GM12878 (cell line): ENCODE measurements around the gene P3H3. TPM values are rescaled to one million over a fixed set of nuclear protein-coding genes. Genes with fewer than 3 reads are reported as not detected.

Experiments
- ATAC-seq: fragments of 200-7000 bp; cut with Tn5 transposase; 3 replicates; pipeline ENCODE4 v1.9.1; 2020; ENCODE audit warnings: mild to moderate bottlenecking, moderate library complexity
- BruUV-seq: library from RNA; stranded (reverse); fragments of 400-500 nt; replicated peaks from 2 replicates; lab custom pipeline; 2021; lab: Mats Ljungman, UMichigan
- CTCF ChIA-PET: fragments of 300-600 bp; sonication (Branson Sonifier 250); formaldehyde crosslinking; extraction: SDS; loops from one replicate; lab custom pipeline; 2021; ENCODE audit warnings: inconsistent platforms; lab: Yijun Ruan, JAX
- POLR2A ChIA-PET: fragments of 350-600 bp; formaldehyde crosslinking; extraction: SDS; loops from one replicate; lab custom pipeline; 2021; ENCODE audit warnings: inconsistent platforms; lab: Charles Lee
- RAD21 ChIA-PET: fragments of 300-600 bp; sonication (Branson Sonifier 250); formaldehyde crosslinking; loops from one replicate; lab custom pipeline; 2023; ENCODE audit warnings: antibody characterized with exemption; ENCODE audit not compliant: unreplicated experiment; lab: Charles Lee
- SMC1A ChIA-PET: fragments of 300-600 bp; sonication (Branson Sonifier 250); formaldehyde crosslinking; loops from one replicate; lab custom pipeline; 2023; ENCODE audit not compliant: unreplicated experiment, uncharacterized antibody; lab: Charles Lee
- DNase-seq: peaks from one replicate; pipeline ENCODE4 v3.0.0-alpha.2; 2011; ENCODE audit warnings: low read depth, low spot score
- FAIRE-seq: peaks from 3 replicates; lab custom pipeline; 2011; peaks lifted over from hg19 to GRCh38; lab: Jason Lieb, UNC
- H2AFZ ChIP-seq: 2 replicates; pipeline ENCODE4 v1.6.0; 2011; ENCODE audit warnings: low read depth, low read length, control low read depth; ENCODE audit not compliant: control insufficient read depth
- H3K27ac ChIP-seq: 2 replicates; pipeline ENCODE4 v1.5.1; 2011; ENCODE audit warnings: control low read depth; ENCODE audit not compliant: control insufficient read depth, insufficient read depth
- H3K27me3 ChIP-seq, 2 experiments: replicated peaks in 1 of 2; 2 replicates each; pipeline versions ENCODE4 v1.6.0 to v1.6.1; 2011; ENCODE audit warnings: low read length in 1 of 2; ENCODE audit not compliant: control insufficient read depth in 2 of 2, insufficient read depth in 2 of 2
- H3K36me3 ChIP-seq, 2 experiments: 2 replicates each; pipeline ENCODE4 v1.5.1; 2011; ENCODE audit warnings: low read length in 1 of 2; ENCODE audit not compliant: control insufficient read depth in 2 of 2, insufficient read depth in 2 of 2
- H3K4me1 ChIP-seq: 2 replicates; pipeline ENCODE4 v1.6.1; 2011; ENCODE audit warnings: mild to moderate bottlenecking, low read length, moderate library complexity, mixed read lengths; ENCODE audit not compliant: control insufficient read depth, insufficient read depth
- H3K4me2 ChIP-seq: 2 replicates; pipeline ENCODE4 v1.6.0; 2011; ENCODE audit warnings: control low read depth; ENCODE audit not compliant: control insufficient read depth, insufficient read depth
- H3K4me3 ChIP-seq: fragments of 200-600 bp; sonication (generic); 2 replicates; pipeline ENCODE4 v1.5.1; 2016
- H3K79me2 ChIP-seq: 2 replicates; pipeline ENCODE4 v1.6.0; 2011; ENCODE audit warnings: low read length; ENCODE audit not compliant: control insufficient read depth, insufficient read depth
- H3K9ac ChIP-seq: 2 replicates; pipeline ENCODE4 v1.8.0; 2011; ENCODE audit warnings: low read length, control low read depth, mixed read lengths; ENCODE audit not compliant: control insufficient read depth, insufficient read depth
- H3K9me3 ChIP-seq: replicated peaks from 3 replicates; pipeline ENCODE4 v1.5.1; 2011; ENCODE audit warnings: mild to moderate bottlenecking, low read length; ENCODE audit not compliant: control insufficient read depth, insufficient read depth
- H4K20me1 ChIP-seq: 2 replicates; pipeline ENCODE4 v1.6.0; 2011; ENCODE audit not compliant: control insufficient read depth, insufficient read depth
- CHD4 ChIP-seq: fragments of 200-600 bp; sonication (generic); IDR thresholded peaks from 2 replicates; pipeline ENCODE4 v1.6.1; 2016; ENCODE audit warnings: mild to moderate bottlenecking
- JUNB ChIP-seq: IDR thresholded peaks from 2 replicates; pipeline ENCODE4 v1.6.1; 2016; ENCODE audit warnings: antibody characterized with exemption, mild to moderate bottlenecking
- MYC ChIP-seq: IDR thresholded peaks from 2 replicates; pipeline ENCODE4 v1.6.1; 2011; ENCODE audit warnings: mild to moderate bottlenecking, low read length, moderate library complexity, inconsistent platforms; ENCODE audit not compliant: insufficient read depth, insufficient replicate concordance, insufficient read length, severe bottlenecking
- NBN ChIP-seq: fragments of 450-650 bp; IDR thresholded peaks from 2 replicates; pipeline ENCODE4 v1.6.1; 2016
- STAT1 ChIP-seq: fragments of 450-650 bp; conservative IDR thresholded peaks from 2 replicates; pipeline ENCODE4 v1.6.1; 2014; ENCODE audit warnings: antibody characterized with exemption, mild to moderate bottlenecking
- ZNF217 ChIP-seq: fragments of 450-650 bp; IDR thresholded peaks from 2 replicates; pipeline ENCODE4 v1.6.1; 2017; ENCODE audit warnings: antibody characterized with exemption, mild to moderate bottlenecking
- WGBS: methylation state at CpG from one replicate; pipeline ENCODE4 v1.1.6; 2016; ENCODE audit warnings: low lambda C conversion rate; ENCODE audit not compliant: insufficient replicate concordance, insufficient coverage; ENCODE audit errors: missing lambda C conversion rate; 5-methylcytosine and 5-hydroxymethylcytosine counted together
- in situ Hi-C: fragments of 300-500 bp; cut with MboI; formaldehyde crosslinking; loops from 9 replicates; pipeline ENCODE4 v1.14.3; 2018; ENCODE audit warnings: mixed read lengths
- intact Hi-C: fragments of 100-400 bp; cut with micrococcal nuclease; formaldehyde crosslinking; loops from one replicate; pipeline ENCODE4 v1.14.2; 2022; ENCODE audit not compliant: unreplicated experiment
- polyA plus RNA-seq, 11 experiments: library from polyadenylated mRNA; depleted of rRNA in 4 of 11; unstranded in 6 of 11; stranded (reverse) in 5 of 11; fragments of >200 nt; fragmentation: Nextera tagmentation in 4 of 11; fragmentation: Illumina TruSeq in 1 of 11; extraction: Ambion mirVana in 4 of 11; extraction: Trizol in 1 of 11; gene quantifications; 1 replicate in 1 of 11; 2 replicates in 10 of 11; pipeline versions ENCODE4 v1.2.1 to v1.2.3, GENCODE V29; 2011 to 2016; ENCODE audit warnings: inconsistent platforms in 2 of 11, missing spikeins in 2 of 11, low read depth in 1 of 11
- total RNA-seq, 4 experiments: library from RNA; depleted of rRNA in 3 of 4; stranded (reverse); fragments of >200 nt in 3 of 4; fragmentation: Illumina TruSeq in 1 of 4; extraction: Trizol in 1 of 4; gene quantifications; 2 replicates each; pipeline versions ENCODE4 v1.2.1 to v1.2.3, GENCODE V29; 2013 to 2021
- TF ChIP-seq, protein P1 (sequence below): fragments of 450-650 bp; formaldehyde crosslinking; IDR thresholded peaks from 2 replicates; pipeline ENCODE4 v1.5.0; 2022; ENCODE audit warnings: mild to moderate bottlenecking, missing genetic modification characterization
- TF ChIP-seq, protein P2 (sequence below): fragments of 450-650 bp; formaldehyde crosslinking; IDR thresholded peaks from 2 replicates; pipeline ENCODE4 v1.4.0; 2022; ENCODE audit warnings: mild to moderate bottlenecking, moderate library complexity
- TF ChIP-seq, protein P3 (sequence below): fragments of 450-650 bp; IDR thresholded peaks from 2 replicates; pipeline ENCODE4 v1.6.1; 2016; ENCODE audit warnings: mild to moderate bottlenecking, moderate library complexity, borderline replicate concordance

P3H3 gene
- total and polyA plus RNA-seq, 10 of the 15 experiments (the other 5 are each of a cell fraction or from before 2014, with no cell fraction given) = 0.03 to 0.21 (median 0.05) TPM; not detected in 7

GRCh38 chr12:6860116-6860515 is 31.9 kb downstream of the P3H3 start:
- no peak for FAIRE-seq
- TF ChIP-seq MYC (no peak), JUNB (no peak), ZNF217 (no peak), STAT1 (no peak), CHD4 (no peak), NBN (no peak)
- TF ChIP-seq, protein P1, sequence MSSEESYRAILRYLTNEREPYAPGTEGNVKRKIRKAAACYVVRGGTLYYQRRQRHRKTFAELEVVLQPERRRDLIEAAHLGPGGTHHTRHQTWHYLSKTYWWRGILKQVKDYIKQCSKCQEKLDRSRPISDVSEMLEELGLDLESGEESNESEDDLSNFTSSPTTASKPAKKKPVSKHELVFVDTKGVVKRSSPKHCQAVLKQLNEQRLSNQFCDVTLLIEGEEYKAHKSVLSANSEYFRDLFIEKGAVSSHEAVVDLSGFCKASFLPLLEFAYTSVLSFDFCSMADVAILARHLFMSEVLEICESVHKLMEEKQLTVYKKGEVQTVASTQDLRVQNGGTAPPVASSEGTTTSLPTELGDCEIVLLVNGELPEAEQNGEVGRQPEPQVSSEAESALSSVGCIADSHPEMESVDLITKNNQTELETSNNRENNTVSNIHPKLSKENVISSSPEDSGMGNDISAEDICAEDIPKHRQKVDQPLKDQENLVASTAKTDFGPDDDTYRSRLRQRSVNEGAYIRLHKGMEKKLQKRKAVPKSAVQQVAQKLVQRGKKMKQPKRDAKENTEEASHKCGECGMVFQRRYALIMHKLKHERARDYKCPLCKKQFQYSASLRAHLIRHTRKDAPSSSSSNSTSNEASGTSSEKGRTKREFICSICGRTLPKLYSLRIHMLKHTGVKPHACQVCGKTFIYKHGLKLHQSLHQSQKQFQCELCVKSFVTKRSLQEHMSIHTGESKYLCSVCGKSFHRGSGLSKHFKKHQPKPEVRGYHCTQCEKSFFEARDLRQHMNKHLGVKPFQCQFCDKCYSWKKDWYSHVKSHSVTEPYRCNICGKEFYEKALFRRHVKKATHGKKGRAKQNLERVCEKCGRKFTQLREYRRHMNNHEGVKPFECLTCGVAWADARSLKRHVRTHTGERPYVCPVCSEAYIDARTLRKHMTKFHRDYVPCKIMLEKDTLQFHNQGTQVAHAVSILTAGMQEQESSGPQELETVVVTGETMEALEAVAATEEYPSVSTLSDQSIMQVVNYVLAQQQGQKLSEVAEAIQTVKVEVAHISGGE (CRISPR knock-in tag) = no peak
- TF ChIP-seq, protein P2, sequence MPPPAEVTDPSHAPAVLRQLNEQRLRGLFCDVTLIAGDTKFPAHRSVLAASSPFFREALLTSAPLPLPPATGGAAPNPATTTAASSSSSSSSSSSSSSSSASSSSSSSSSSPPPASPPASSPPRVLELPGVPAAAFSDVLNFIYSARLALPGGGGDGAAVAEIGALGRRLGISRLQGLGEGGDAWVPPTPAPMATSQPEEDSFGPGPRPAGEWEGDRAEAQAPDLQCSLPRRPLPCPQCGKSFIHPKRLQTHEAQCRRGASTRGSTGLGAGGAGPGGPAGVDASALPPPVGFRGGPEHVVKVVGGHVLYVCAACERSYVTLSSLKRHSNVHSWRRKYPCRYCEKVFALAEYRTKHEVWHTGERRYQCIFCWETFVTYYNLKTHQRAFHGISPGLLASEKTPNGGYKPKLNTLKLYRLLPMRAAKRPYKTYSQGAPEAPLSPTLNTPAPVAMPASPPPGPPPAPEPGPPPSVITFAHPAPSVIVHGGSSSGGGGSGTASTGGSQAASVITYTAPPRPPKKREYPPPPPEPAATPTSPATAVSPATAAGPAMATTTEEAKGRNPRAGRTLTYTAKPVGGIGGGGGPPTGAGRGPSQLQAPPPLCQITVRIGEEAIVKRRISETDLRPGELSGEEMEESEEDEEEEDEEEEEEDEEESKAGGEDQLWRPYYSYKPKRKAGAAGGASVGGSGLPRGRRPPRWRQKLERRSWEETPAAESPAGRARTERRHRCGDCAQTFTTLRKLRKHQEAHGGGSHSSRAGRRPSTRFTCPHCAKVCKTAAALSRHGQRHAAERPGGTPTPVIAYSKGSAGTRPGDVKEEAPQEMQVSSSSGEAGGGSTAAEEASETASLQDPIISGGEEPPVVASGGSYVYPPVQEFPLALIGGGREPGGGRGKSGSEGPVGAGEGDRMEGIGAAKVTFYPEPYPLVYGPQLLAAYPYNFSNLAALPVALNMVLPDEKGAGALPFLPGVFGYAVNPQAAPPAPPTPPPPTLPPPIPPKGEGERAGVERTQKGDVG (CRISPR knock-in tag) = no peak
- TF ChIP-seq, protein P3, sequence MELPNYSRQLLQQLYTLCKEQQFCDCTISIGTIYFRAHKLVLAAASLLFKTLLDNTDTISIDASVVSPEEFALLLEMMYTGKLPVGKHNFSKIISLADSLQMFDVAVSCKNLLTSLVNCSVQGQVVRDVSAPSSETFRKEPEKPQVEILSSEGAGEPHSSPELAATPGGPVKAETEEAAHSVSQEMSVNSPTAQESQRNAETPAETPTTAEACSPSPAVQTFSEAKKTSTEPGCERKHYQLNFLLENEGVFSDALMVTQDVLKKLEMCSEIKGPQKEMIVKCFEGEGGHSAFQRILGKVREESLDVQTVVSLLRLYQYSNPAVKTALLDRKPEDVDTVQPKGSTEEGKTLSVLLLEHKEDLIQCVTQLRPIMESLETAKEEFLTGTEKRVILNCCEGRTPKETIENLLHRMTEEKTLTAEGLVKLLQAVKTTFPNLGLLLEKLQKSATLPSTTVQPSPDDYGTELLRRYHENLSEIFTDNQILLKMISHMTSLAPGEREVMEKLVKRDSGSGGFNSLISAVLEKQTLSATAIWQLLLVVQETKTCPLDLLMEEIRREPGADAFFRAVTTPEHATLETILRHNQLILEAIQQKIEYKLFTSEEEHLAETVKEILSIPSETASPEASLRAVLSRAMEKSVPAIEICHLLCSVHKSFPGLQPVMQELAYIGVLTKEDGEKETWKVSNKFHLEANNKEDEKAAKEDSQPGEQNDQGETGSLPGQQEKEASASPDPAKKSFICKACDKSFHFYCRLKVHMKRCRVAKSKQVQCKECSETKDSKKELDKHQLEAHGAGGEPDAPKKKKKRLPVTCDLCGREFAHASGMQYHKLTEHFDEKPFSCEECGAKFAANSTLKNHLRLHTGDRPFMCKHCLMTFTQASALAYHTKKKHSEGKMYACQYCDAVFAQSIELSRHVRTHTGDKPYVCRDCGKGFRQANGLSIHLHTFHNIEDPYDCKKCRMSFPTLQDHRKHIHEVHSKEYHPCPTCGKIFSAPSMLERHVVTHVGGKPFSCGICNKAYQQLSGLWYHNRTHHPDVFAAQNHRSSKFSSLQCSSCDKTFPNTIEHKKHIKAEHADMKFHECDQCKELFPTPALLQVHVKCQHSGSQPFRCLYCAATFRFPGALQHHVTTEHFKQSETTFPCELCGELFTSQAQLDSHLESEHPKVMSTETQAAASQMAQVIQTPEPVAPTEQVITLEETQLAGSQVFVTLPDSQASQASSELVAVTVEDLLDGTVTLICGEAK = no peak

More at GRCh38 chr12:6860116-6860515, 31.9 kb downstream of the P3H3 start:
- Histone ChIP-seq H4K20me1 (no peaks in the 10 kb centered on the region), H3K4me1 (no peaks in the 10 kb centered on the region), H3K9me3 (no peaks in the 10 kb centered on the region), H3K27me3 (no peaks in the 10 kb centered on the region), H3K27ac (no peak overlapping the region), H3K4me2 (no peak overlapping the region), H3K9ac (no peak overlapping the region), H3K4me3 (no peak overlapping the region), H3K79me2 (no peaks in the 10 kb centered on the region), H2AFZ (no peak overlapping the region), H3K36me3 (peaks cover 47 to 53% of the 10 kb centered on the region in 2 experiments)
- intact Hi-C loops (no loop called here), in situ Hi-C loops (no loop called here)
- CTCF ChIA-PET = interaction anchor here (1.3 to 1.5 kb wide), 2 partner anchors 12 to 22 kb away, joined by 3 to 5 read pairs; partner anchors contain the start of gene SPSB2
- 99% methylated on average over 9 of the region's 9 CpGs for WGBS
- ATAC-seq = no peak
- RAD21 ChIA-PET = interaction anchor here (1.0 kb wide), 1 partner anchor 13 kb away, joined by 3 read pairs; the partner anchor contains the start of gene SPSB2
- POLR2A ChIA-PET = interaction anchor here (1.7 kb wide), 1 partner anchor 10 kb away, joined by 3 read pairs; the partner anchor contains the start of gene CDCA3
- BruUV-seq = no TSS peak
- DNase-seq = no peak
- SMC1A ChIA-PET = interaction anchor here (1.4 kb wide), 1 partner anchor 21 kb away, joined by 3 read pairs; no protein-coding TSS in a partner anchor
